DMS53 treated with DMSO at 0.1 percent for 48 hours (cell line): ENCODE results near the gene PRR20D.
"Not testable (repeated sequence)": the region's sequence is repeated elsewhere in the genome, so short reads cannot be mapped to it uniquely, and the experiment has no call there.

ENCODE experiments used
- DNase-seq: peaks from one replicate; lab custom pipeline; 2025; ENCODE audit not compliant: unreplicated experiment; lab: John Stamatoyannopoulos, UW

Gene PRR20D

GRCh38 chr13:57160332-57160731, at the start of gene PRR20D:
TSS of gene PRR20D (plus strand) at chr13:57160632. CDS start at chr13:57161019, 387 bp downstream.
- DNase-seq = not testable (repeated sequence)

DNA sequence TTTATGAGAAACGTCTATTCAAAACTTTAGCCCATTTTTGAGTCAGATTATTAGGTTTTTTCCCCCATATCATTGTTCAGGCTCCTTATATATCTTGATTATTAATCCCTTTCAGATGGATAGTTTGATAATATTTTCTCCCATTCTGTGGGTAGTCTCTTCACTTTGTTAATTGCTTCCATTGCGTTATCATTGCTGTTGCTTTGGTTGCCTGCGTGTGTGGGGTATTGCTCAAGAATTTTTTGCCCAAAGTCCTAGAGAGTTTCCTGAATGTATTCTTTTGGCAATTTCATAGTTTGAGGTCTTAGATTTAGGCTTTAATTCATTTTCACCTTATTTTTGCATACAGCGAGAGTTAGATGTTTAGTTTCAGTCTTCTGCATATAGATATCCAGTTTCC, 45.5 kb upstream of the PRR20D start:
- no peak for DNase-seq

GRCh38 chr13:57123681-57124080, 36.8 kb upstream of the PRR20D start:
- DNase-seq = no peak

DNA sequence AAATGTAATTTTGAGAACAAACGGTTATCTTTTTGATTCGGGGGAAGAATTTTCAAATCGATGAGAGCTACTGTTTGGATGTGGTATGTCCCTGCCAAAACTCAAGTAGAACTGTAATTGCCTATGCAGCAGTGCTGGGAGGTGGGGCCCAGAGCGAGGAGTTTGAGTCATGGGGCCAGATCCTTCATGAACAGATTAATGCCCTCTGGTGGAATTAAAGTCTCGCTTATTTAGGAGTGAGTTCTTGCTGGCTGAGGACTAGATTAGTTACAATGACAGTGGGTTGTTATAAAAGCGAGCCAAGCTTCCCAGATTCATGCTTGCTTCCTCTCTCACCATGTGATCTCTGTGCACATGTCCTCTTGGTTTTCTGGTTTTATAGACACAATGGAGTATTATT, 31.5 kb upstream of the PRR20D start:
- no peak for DNase-seq

DNA sequence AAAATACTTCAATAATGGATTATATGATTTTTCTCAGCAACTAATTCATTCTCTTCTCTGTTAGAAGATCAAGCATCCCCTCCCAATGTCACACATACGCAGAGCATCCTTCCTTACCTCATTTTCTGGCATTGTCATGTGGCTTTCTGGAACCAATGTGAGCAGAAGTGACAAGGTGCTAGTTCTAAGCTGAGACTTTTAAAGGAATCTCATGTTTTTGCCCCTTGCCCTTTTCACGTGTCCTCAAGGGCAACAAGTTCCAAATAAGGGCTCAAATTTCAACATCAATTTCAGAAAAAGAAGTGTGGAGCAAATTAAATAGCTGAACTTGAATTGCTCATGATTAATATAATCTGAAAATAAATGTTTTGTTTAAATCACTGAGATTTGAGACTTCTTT, 24.3 kb upstream of the PRR20D start:
- no peak for DNase-seq

- DNase-seq = no peak
Observed at GRCh38 chr13:57137585-57137984, 22.8 kb upstream of the PRR20D start.

- no peak for DNase-seq
Observed at GRCh38 chr13:57138988-57139387, 21.4 kb upstream of the PRR20D start.

- not testable (repeated sequence) for DNase-seq
Observed at GRCh38 chr13:57139781-57140180, 20.7 kb upstream of the PRR20D start.

GRCh38 chr13:57140235-57140968, 20.0 kb upstream of the PRR20D start, which contains the start of gene PRR20A:
TSS of gene PRR20A (plus strand) at chr13:57140918. CDS start at chr13:57141305, 387 bp downstream.
- DNase-seq = not testable (repeated sequence)

- DNase-seq = not testable (repeated sequence)
Observed at GRCh38 chr13:57147188-57147587, 13.2 kb upstream of the PRR20D start, which contains the start of gene PRR20B. TSS of gene PRR20B (plus strand) at chr13:57147488. CDS start at chr13:57147875, 387 bp downstream.

- DNase-seq = not testable (repeated sequence)
Observed at GRCh38 chr13:57148106-57148505, 12.3 kb upstream of the PRR20D start.

DNA sequence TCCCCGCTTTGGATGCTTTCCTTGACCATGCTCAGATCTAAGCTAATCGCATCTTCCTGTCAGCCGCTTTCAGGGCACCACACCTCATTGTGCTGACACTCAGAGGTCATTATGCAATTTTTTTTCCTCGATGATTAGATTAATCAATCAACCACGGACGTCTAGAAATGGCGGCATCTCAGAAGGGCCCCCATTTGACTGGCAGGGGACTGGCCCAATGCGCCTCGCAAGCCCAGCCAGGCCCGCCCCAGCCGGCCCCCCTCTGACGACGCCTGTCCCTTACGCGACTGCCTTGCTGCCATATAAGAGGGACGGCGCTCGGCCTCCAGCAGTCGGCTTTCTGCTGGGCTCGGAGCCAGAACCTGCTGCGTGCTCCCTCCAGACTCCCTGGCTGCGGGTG, 6.7 kb upstream of the PRR20D start, which contains the start of gene PRR20C:
Gene PRR20C (plus strand): TSS at position 301 of the 400 bp plus-strand sequence. CDS start 387 bp downstream, outside the sequence.
- not testable (repeated sequence) for DNase-seq

DNA sequence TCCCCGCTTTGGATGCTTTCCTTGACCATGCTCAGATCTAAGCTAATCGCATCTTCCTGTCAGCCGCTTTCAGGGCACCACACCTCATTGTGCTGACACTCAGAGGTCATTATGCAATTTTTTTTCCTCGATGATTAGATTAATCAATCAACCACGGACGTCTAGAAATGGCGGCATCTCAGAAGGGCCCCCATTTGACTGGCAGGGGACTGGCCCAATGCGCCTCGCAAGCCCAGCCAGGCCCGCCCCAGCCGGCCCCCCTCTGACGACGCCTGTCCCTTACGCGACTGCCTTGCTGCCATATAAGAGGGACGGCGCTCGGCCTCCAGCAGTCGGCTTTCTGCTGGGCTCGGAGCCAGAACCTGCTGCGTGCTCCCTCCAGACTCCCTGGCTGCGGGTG, 6.5 kb downstream of the PRR20D start, which contains the start of gene PRR20E:
Gene PRR20E (plus strand): TSS at position 301 of the 400 bp plus-strand sequence. CDS start 387 bp downstream, outside the sequence.
- not testable (repeated sequence) for DNase-seq

- DNase-seq = no peak
Observed at GRCh38 chr13:57191667-57192066, 31.2 kb downstream of the PRR20D start.

- DNase-seq = no peak
Observed at GRCh38 chr13:57212989-57213388, 52.6 kb downstream of the PRR20D start.
